Endodermal cell (in vitro differentiated cells): ENCODE measurements around the gene UBL4B. TPM values are rescaled to one million over a fixed set of nuclear protein-coding genes. Genes with fewer than 3 reads are reported as not detected.

Experiments
- DNase-seq: peaks from one replicate; pipeline ENCODE4 v3.0.0-alpha.2; 2017
- H3K27ac ChIP-seq: 2 replicates; pipeline ENCODE4 v1.5.1; 2013; ENCODE audit warnings: mild to moderate bottlenecking, low read depth, low read length, moderate library complexity
- H3K27me3 ChIP-seq: 2 replicates; pipeline ENCODE4 v1.6.1; 2013; ENCODE audit warnings: mild to moderate bottlenecking, low read length, moderate library complexity; ENCODE audit not compliant: insufficient read depth, control insufficient read depth, poor library complexity, severe bottlenecking
- H3K36me3 ChIP-seq: 2 replicates; pipeline ENCODE4 v1.7.0; 2013; ENCODE audit warnings: mild to moderate bottlenecking, low read length, moderate library complexity; ENCODE audit not compliant: control insufficient read depth, insufficient read depth
- H3K4me1 ChIP-seq: one replicate; pipeline ENCODE4 v1.7.0; 2013; ENCODE audit warnings: low read length; ENCODE audit not compliant: control insufficient read depth, insufficient read depth
- H3K4me3 ChIP-seq: 2 replicates; pipeline ENCODE4 v1.5.1; 2013; ENCODE audit warnings: mild to moderate bottlenecking, low read length, moderate library complexity
- H3K9ac ChIP-seq: 2 replicates; pipeline ENCODE4 v1.6.1; 2013; ENCODE audit warnings: mild to moderate bottlenecking, low read length, moderate library complexity; ENCODE audit not compliant: poor library complexity, severe bottlenecking; ENCODE audit errors: extremely low read depth
- H3K9me3 ChIP-seq: 2 replicates; pipeline ENCODE4 v1.6.1; 2013; ENCODE audit warnings: mild to moderate bottlenecking, low read length, moderate library complexity; ENCODE audit not compliant: control insufficient read depth
- H3K27ac Mint-ChIP-seq: 2 replicates; pipeline ENCODE4 v1.8.0; 2020; ENCODE audit warnings: mixed read lengths
- H3K27me3 Mint-ChIP-seq: 2 replicates; pipeline ENCODE4 v1.8.0; 2021; ENCODE audit warnings: mild to moderate bottlenecking, mixed read lengths; ENCODE audit not compliant: insufficient read depth
- H3K36me3 Mint-ChIP-seq: 2 replicates; pipeline ENCODE4 v1.8.0; 2020; ENCODE audit warnings: low read depth, mixed read lengths
- H3K4me1 Mint-ChIP-seq: 2 replicates; pipeline ENCODE4 v1.8.0; 2020; ENCODE audit warnings: mixed read lengths
- H3K4me3 Mint-ChIP-seq: 2 replicates; pipeline ENCODE4 v1.8.0; 2020; ENCODE audit warnings: mild to moderate bottlenecking, moderate library complexity, mixed read lengths
- H3K9me3 Mint-ChIP-seq: 2 replicates; pipeline ENCODE4 v1.8.0; 2020; ENCODE audit warnings: mild to moderate bottlenecking, mixed read lengths
- WGBS, 2 experiments: methylation state at CpG; one replicate each; pipeline versions ENCODE4 v1.1.5 to v1.1.7; 2013; ENCODE audit warnings: missing lambda C conversion rate in 2 of 2, mixed read lengths in 1 of 2; ENCODE audit not compliant: insufficient coverage in 1 of 2, insufficient read length in 1 of 2; 5-methylcytosine and 5-hydroxymethylcytosine counted together
- total RNA-seq, 2 donors: library from RNA; stranded (reverse); fragmentation: NEBNext Ultra II Directional in 1 of 2; extraction: Animal tissue kit (Norgen Biotek cat#: 25700) in 1 of 2; gene quantifications; 2 replicates in 1 of 2; 3 replicates in 1 of 2; pipeline ENCODE4 v1.2.1, GENCODE V29; 2021
- TF ChIP-seq, protein P1 (sequence below): fragments of 200-600 bp; sonication (generic); conservative IDR thresholded peaks from 2 replicates; pipeline ENCODE4 v1.5.0; 2021; ENCODE audit warnings: antibody characterized with exemption, mild to moderate bottlenecking

The UBL4B gene
- total RNA-seq, 2 donors from 2014 or later = not detected

DNA sequence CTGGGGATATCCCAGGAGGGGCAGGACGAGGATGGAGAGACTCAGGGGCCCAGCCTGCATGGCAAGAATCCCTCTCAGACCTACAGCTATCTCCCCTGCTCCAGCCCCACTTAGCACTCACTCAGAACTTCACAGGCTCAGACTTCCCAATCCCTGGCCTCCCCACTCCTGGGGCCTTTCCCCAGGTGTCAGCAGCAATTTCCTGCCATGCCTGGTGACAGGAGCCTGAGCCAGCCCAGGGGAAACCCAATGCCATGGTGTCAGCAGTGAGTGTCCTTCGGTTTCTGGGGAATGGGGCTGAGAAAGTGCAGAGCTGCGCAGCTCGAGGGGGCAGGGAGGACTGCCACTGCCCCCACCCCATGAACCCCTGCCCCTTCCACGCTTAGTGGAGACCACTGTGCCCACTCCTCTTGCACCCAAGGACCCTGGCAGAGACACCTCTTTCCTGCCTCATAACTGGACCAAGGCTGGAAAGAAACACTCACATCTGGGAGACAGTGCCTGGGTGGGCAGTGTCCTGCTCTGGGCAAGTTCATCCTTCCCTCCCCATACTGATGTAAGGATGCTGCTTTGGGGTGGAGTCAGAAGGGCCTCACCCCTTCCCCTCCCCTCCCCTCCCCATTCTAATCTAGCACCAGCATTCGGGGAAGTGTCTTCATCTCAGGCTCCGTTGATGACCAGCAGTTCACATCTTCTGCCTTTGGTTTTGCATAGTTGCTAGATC, 17.1 kb upstream of the UBL4B start:
- H3K36me3 Mint-ChIP-seq = no peaks in the 10 kb centered on the region
- H3K4me3 Mint-ChIP-seq = no peak overlapping the region
- WGBS, 2 experiments = 40 to 76% methylated on average over 1 to 7 of the region's 7 CpGs
- H3K9me3 Mint-ChIP-seq = no peaks in the 10 kb centered on the region
- Histone ChIP-seq H3K27ac (no peak overlapping the region), H3K36me3 (no peaks in the 10 kb centered on the region), H3K9me3 (no peaks in the 10 kb centered on the region), H3K4me3 (no peak overlapping the region), H3K9ac (no peak overlapping the region), H3K4me1 (no peaks in the 10 kb centered on the region), H3K27me3 (peaks cover 40% of the 10 kb centered on the region)
- H3K27ac Mint-ChIP-seq = no peak overlapping the region
- TF ChIP-seq, protein P1, sequence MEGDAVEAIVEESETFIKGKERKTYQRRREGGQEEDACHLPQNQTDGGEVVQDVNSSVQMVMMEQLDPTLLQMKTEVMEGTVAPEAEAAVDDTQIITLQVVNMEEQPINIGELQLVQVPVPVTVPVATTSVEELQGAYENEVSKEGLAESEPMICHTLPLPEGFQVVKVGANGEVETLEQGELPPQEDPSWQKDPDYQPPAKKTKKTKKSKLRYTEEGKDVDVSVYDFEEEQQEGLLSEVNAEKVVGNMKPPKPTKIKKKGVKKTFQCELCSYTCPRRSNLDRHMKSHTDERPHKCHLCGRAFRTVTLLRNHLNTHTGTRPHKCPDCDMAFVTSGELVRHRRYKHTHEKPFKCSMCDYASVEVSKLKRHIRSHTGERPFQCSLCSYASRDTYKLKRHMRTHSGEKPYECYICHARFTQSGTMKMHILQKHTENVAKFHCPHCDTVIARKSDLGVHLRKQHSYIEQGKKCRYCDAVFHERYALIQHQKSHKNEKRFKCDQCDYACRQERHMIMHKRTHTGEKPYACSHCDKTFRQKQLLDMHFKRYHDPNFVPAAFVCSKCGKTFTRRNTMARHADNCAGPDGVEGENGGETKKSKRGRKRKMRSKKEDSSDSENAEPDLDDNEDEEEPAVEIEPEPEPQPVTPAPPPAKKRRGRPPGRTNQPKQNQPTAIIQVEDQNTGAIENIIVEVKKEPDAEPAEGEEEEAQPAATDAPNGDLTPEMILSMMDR = no peak
- no peaks in the 10 kb centered on the region for H3K4me1 Mint-ChIP-seq
- peaks cover 43% of the 10 kb centered on the region for H3K27me3 Mint-ChIP-seq
- DNase-seq = no peak

DNA sequence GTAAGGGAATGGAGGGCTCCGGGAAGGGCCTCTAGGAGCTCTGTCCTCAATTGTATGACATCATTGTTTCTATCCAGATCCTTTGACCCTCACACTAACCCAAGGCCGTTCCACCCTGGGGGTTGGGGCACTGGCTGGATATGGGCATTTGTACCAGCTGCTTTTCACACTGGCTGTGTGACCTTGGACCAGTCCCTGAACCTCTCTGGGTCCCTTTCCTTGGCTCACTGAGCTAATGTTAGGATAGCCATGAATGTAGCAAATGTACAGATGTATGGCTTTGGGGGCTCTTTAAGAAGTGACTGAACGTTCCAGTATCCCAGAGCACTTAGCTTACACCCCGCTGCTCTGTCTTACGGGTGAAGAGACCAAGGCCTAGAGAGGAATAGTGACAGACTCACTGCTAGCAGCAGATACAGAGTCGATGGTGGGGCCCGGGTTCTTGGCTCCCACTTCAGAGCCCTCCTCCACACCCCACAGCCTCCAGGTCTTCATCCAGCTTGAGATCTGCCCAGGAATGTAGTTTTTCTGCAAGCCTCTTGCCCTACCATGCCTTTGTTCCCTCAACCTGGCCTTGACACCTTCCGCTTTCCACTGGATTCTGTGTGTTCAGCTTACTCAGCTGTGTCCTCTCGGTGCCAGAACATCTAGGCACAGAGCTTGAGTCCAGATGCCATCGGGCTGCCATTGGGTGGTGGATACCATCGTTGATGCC, 14.6 kb upstream of the UBL4B start:
- no peak for DNase-seq
- 86% methylated on average over 10 to 11 of the region's 11 CpGs for WGBS, 2 experiments

DNA sequence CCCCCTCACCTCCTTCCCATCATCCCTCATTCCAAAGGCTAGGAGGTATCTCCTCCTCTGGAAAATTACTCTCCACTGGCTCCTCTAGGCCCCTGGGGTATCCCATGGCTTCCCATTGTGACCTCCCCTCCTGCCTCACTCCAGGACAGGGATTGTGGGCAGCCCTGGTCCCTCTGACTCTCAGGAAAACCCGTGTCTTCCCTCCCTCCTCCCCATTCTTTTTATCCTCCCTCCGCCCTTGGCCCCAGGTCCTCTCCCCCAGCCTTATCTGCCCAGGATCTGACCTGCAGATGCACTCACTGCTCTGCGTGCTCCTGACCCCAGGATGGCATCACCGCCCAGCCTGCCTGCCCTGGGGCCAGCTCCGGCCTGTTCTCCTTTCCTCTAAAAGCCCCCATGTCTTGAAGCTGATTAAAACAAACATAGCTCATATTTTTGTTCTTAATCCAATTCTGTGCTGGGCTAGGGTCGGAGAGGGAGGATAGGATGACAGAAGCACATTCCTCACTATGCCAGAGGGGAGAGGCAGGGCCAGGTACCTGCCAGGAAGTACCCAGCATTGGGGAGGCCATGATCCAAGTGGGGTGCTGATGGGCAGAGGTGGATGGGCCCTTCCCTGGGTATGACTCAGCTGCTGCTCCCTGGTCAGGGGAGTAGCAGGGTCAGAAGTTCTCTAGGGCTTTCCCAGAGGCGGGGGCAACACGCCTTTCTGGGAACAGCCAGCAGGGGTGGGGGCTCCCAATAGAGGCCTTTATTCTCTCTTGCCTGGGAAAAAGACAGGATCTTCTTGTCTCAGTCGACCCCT, 13.8 kb upstream of the UBL4B start:
- TF ChIP-seq, protein P1 = no peak
- Mint-ChIP-seq H3K27me3 (peaks cover 22% of the 10 kb centered on the region), H3K4me1 (no peaks in the 10 kb centered on the region), H3K27ac (no peak overlapping the region), H3K9me3 (no peaks in the 10 kb centered on the region), H3K4me3 (no peak overlapping the region), H3K36me3 (no peaks in the 10 kb centered on the region)
- peaks cover 24% of the 10 kb centered on the region for H3K27me3 ChIP-seq
- no peaks in the 10 kb centered on the region for H3K4me1 ChIP-seq
- H3K9me3 ChIP-seq = no peaks in the 10 kb centered on the region
- no peaks in the 10 kb centered on the region for H3K36me3 ChIP-seq
- 63 to 83% methylated on average over 5 to 9 of the region's 9 CpGs for WGBS, 2 experiments
- no peak for DNase-seq
- H3K27ac ChIP-seq = no peak overlapping the region
- no peak overlapping the region for H3K4me3 ChIP-seq
- H3K9ac ChIP-seq = no peak overlapping the region

More for the DNA sequence above, 14.6 kb upstream of the UBL4B start:
- H3K4me1 ChIP-seq = no peaks in the 10 kb centered on the region
- no peak overlapping the region for H3K4me3 ChIP-seq
- no peaks in the 10 kb centered on the region for H3K9me3 ChIP-seq
- no peak overlapping the region for H3K27ac ChIP-seq
- peaks cover 27% of the 10 kb centered on the region for H3K27me3 ChIP-seq
- Mint-ChIP-seq H3K27me3 (peaks cover 29% of the 10 kb centered on the region), H3K4me3 (no peak overlapping the region), H3K27ac (no peak overlapping the region), H3K36me3 (no peaks in the 10 kb centered on the region), H3K4me1 (no peaks in the 10 kb centered on the region), H3K9me3 (no peaks in the 10 kb centered on the region)
- TF ChIP-seq, protein P1 = no peak
- H3K9ac ChIP-seq = no peak overlapping the region
- no peaks in the 10 kb centered on the region for H3K36me3 ChIP-seq
